ENCODE data around the gene SF3B2.

DNA sequence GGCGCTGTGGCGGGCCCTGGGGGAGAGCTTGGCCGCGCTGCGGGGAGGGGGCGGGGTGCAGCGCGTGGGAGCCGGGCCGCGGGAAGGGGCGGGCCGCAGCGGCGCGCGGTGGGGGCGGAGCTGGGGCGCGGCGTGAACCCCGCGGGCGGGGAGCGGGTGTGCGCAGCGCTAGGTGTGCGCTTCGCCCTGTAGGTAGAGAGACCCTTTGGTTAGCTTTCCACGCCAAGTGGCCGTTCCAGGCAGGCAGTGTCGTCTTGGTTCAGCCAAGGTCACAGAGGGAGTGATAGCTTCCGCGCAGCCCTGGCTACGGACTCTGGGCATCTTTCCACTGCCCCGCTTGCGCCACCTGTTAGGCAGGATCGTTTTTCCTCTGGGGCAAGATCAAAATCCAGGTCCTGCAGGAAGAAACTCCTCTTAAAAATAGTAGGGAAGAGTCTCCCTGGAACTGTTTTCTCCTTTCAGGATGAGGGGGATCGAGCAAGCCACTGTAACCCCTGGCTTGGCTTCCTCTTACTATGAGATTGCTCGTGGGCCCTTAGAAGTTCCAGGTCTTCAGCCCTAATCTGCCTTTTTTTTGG is 49.4 kb upstream of the SF3B2 start:
- TF ChIP-seq, protein P1, sequence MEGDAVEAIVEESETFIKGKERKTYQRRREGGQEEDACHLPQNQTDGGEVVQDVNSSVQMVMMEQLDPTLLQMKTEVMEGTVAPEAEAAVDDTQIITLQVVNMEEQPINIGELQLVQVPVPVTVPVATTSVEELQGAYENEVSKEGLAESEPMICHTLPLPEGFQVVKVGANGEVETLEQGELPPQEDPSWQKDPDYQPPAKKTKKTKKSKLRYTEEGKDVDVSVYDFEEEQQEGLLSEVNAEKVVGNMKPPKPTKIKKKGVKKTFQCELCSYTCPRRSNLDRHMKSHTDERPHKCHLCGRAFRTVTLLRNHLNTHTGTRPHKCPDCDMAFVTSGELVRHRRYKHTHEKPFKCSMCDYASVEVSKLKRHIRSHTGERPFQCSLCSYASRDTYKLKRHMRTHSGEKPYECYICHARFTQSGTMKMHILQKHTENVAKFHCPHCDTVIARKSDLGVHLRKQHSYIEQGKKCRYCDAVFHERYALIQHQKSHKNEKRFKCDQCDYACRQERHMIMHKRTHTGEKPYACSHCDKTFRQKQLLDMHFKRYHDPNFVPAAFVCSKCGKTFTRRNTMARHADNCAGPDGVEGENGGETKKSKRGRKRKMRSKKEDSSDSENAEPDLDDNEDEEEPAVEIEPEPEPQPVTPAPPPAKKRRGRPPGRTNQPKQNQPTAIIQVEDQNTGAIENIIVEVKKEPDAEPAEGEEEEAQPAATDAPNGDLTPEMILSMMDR (conservative IDR thresholded peaks at IDR 0.05 in 1 of 2, IDR thresholded peaks at IDR 0.05 in 1 of 2; ENCODE audit: low read depth in 1 of 2, low read length in 2 of 2) = peak; percentile 13 to 25
- TF ChIP-seq EZH2 (IDR thresholded peaks at IDR 0.05; ENCODE audit: low read length, missing control alignments) = no peak
